IPS-20b (cell line): ENCODE data around the gene MXD4.
"Not testable (repeated sequence)": the region's sequence is repeated elsewhere in the genome, so short reads cannot be mapped to it uniquely, and the experiment has no call there.

Source experiments
- H3K27ac ChIP-seq: one replicate; pipeline ENCODE4 v1.5.1; 2013; ENCODE audit warnings: low read length
- H3K27me3 ChIP-seq: 2 replicates; pipeline ENCODE4 v1.6.1; 2013; ENCODE audit warnings: mild to moderate bottlenecking, low read length, inconsistent platforms; ENCODE audit not compliant: insufficient read depth
- H3K36me3 ChIP-seq: 2 replicates; pipeline ENCODE4 v1.6.1; 2013; ENCODE audit warnings: low read depth, mild to moderate bottlenecking, inconsistent platforms, low read length, moderate library complexity; ENCODE audit not compliant: insufficient read depth
- H3K4me1 ChIP-seq: 2 replicates; pipeline ENCODE4 v1.6.1; 2013; ENCODE audit warnings: mild to moderate bottlenecking, control low read depth, inconsistent platforms, low read length, moderate library complexity; ENCODE audit not compliant: insufficient read depth
- H3K4me3 ChIP-seq: 2 replicates; pipeline ENCODE4 v1.5.1; 2013; ENCODE audit warnings: mild to moderate bottlenecking, low read length, inconsistent platforms
- H3K9ac ChIP-seq: 2 replicates; pipeline ENCODE4 v1.6.1; 2013; ENCODE audit warnings: low read depth, mild to moderate bottlenecking, inconsistent platforms, low read length, moderate library complexity
- H3K9me3 ChIP-seq: 2 replicates; pipeline ENCODE4 v1.6.1; 2013; ENCODE audit warnings: mild to moderate bottlenecking, low read depth, low read length, inconsistent platforms; ENCODE audit not compliant: insufficient read depth

MXD4 gene

DNA sequence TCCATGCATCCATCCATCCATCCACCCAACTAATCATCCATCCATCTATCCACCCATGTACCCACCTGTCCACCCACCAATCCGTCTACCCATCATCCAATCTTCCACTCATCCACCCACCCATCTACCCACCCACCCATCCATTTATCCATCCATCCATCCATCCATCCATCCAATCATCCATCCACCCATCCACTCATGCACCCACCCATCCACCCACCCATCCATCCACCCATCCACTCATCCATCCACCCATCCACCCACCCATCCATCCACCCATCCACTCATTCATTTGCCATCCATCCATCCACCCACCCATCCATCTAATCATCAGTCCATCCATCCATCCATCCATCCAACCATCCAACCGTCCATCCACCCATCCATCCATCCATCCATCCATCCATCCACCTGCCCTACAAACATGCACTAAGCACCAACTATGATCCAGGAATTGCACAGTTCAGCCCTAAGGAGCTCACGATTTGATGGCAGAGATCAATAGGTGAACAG lies 21.3 kb upstream of the MXD4 start:
- no peak overlapping the region for H3K9ac ChIP-seq
- no peak overlapping the region for H3K27ac ChIP-seq
- no peaks in the 10 kb centered on the region for H3K9me3 ChIP-seq
- no peak overlapping the region for H3K4me3 ChIP-seq
- no peaks in the 10 kb centered on the region for H3K27me3 ChIP-seq
- H3K36me3 ChIP-seq, result no peaks in the 10 kb centered on the region
- H3K4me1 ChIP-seq, result no peaks in the 10 kb centered on the region

DNA sequence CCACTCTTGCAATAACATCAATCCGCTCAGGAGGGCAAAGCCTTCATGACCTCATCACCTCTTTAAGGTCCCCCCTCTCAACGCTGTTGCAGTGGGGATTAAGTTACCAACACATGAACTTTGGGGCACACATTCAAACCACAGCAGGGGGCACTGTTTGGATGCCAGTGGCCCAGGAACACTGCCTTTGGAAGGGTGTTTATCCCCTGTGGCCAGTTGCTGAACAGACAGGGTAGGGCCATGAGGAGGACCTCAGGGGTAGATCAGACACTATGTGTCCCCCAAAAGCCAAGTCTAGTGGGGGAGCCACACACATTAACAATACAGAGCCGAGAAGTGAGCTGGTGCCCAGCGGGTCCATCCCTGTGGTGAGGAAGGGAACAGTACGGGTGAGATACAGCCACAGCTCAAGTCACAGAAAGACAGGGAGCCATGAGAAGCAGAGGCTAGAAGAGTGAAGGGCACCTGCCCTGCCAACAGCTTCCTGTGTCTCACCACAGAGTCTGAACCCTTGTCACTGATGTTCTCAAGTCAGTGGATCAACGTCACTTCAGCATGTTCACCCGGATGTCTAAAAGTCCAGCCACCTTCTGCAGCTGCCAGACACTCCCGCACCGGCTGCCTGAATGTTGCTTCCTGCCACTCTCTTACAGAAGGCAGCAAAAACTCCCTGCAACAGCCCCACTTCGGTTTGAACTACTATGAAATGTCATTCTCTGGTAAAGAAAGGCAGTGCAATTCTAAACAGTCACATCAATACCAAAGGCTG lies 19.9 kb upstream of the MXD4 start:
- Histone ChIP-seq H3K27ac (no peak overlapping the region), H3K27me3 (no peaks in the 10 kb centered on the region), H3K9me3 (no peaks in the 10 kb centered on the region), H3K36me3 (no peaks in the 10 kb centered on the region), H3K4me1 (no peaks in the 10 kb centered on the region), H3K9ac (no peak overlapping the region), H3K4me3 (no peak overlapping the region)

DNA sequence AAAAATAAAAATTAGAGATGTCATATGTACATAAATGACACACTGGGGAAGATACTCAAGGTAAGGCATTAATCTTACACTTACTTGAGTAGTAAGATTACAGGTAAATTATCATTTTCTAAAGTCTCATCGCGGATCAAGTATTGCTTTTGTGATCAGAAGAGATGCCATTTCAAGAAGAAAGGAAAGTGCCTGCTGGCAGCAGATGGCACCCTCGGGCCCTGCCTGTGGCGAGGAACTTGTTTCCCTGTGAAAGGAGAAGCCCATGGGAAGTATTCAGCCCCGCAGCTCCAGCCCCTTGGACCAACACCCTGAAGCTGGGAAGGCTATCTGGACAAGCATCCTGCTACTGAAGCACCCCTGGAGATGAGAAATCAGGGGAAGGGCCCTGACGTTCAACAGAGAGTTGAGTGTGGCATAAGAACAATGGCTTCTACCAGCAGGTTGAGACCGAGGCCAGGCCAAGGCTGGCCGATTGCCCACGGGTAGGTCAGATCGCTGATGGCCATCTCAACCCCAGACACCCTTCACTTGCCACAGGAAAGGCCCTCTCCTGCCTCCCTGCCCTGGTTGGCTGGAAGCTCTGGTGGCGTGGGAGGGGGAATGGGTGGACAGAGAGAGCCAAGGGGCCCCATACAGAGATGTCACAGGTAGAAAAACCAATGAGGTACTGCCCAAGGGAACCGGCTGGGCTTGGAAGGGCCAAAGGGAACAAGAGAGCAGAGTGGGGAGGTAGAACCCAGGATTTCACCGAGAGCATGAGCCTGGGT lies 18.8 kb upstream of the MXD4 start:
- H3K4me3 ChIP-seq, result no peak overlapping the region
- no peaks in the 10 kb centered on the region for H3K9me3 ChIP-seq
- H3K36me3 ChIP-seq, result no peaks in the 10 kb centered on the region
- no peaks in the 10 kb centered on the region for H3K27me3 ChIP-seq
- H3K4me1 ChIP-seq, result no peaks in the 10 kb centered on the region
- no peak overlapping the region for H3K9ac ChIP-seq
- no peak overlapping the region for H3K27ac ChIP-seq

DNA sequence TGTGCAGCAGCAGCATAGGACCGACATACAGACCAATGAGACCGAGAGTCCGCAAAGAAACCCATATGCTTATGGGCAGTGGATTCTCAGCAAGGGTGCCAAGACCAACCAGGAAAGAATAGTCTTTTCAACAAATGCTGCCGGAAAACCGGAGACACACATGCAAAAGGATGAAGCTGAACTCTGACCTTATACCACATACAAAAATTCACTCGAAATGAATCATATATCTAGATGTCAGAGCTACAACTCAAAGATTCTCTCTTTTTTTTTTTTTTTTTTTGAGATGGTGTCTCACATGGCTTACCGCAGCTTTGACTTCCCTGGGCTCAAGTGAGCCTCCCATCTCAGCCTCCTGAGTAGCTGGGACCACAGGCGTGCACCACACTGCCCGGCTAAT lies 16.0 kb upstream of the MXD4 start:
- H3K4me3 ChIP-seq, result no peak overlapping the region
- H3K9ac ChIP-seq, result no peak overlapping the region
- H3K27me3 ChIP-seq, result no peaks in the 10 kb centered on the region
- H3K9me3 ChIP-seq, result no peaks in the 10 kb centered on the region
- H3K27ac ChIP-seq, result no peak overlapping the region
- H3K4me1 ChIP-seq, result no peaks in the 10 kb centered on the region
- no peaks in the 10 kb centered on the region for H3K36me3 ChIP-seq

DNA sequence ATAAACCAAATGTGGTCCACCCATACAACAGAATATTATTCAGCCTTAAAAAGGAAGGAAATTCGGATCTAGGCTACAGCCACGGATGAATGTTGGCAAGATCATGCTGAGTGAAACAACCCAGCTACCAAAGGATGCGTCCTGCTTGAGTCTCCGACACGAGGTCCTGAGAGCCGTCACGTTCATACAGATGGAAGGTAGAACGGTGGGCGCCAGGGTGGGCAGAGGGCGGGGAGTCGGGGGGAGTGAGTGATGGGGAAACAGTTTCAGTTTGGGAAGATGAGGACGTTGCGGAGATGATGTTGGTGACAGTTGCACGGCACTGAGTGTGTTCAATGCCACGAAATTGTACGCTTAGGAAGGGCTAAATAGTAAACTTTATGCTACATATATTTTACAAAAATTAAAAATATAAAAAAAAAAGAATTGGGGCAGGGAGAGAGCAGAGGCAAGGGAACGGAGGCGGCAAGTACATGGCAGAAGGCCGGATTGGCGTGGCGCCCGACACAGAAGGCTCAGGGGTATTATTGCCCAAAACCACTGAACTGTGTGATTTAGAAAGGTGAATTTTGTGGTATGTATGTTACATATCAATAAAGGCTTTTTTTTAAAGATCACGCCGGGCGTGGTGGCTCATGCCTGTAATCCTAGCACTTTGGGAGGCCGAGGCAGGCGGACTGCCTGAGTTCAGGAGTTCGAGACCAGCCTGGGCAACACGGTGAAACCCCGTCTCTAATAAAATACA lies 14.8 kb upstream of the MXD4 start:
- Histone ChIP-seq H3K4me1 (no peaks in the 10 kb centered on the region), H3K4me3 (no peak overlapping the region), H3K36me3 (no peaks in the 10 kb centered on the region), H3K9me3 (no peaks in the 10 kb centered on the region), H3K9ac (no peak overlapping the region), H3K27me3 (no peaks in the 10 kb centered on the region), H3K27ac (no peak overlapping the region)

DNA sequence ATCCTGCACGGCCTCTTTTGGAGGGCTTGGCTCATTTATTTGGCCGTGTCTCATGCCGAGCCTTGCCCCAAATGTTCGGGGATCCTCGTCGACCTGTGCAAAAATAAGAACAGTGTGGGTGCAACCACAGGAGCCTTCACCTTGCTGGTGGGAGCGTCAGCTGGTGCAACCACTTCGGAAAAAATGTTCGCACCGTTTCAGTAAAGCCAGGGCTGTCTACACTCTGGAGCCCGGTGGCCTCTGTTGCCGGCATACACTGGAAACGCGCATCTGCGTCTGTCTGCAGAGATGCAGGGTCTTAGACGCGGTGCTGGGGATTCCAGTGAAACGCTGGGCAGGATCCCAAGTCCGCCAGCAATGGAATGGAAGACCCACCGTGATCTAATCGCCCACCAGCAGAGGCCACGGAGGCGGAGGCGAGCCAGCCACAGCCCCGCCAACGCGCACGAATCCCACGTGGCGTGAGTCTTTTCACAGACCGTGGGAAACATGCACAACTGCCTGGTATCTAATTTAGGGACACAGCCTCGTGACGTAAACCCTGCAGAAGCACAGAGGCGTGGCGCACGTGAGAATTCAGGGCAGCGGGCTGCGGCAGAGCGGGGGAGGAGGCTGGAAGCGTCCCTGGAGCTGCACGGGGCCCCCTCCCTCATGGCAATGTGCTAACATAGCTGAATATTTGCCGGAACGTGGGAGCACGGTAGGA lies 13.8 kb upstream of the MXD4 start:
- no peaks in the 10 kb centered on the region for H3K9me3 ChIP-seq
- H3K27ac ChIP-seq, result no peak overlapping the region
- no peak overlapping the region for H3K9ac ChIP-seq
- H3K36me3 ChIP-seq, result no peaks in the 10 kb centered on the region
- H3K4me1 ChIP-seq, result no peaks in the 10 kb centered on the region
- no peaks in the 10 kb centered on the region for H3K27me3 ChIP-seq
- H3K4me3 ChIP-seq, result no peak overlapping the region

DNA sequence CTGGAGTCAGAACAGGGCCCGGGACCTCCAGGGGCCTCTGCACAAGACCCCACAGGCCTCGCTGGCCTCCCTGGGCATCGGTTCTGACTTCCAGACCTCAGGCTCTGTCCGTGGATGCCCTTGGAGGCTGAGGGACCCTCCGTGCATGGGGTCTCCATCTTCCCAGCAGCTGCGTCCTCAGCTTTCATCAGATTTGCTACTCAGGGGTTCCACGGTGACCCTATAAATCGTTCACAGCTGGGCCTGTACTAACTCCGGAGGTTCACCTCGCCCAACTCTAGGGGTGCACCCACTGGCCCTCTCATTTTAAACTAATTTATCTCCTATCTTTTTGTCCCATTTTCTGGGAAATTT lies 13.1 kb upstream of the MXD4 start:
- H3K36me3 ChIP-seq, H3K4me3 ChIP-seq, H3K4me1 ChIP-seq, H3K9me3 ChIP-seq, H3K9ac ChIP-seq, H3K27ac ChIP-seq, H3K27me3 ChIP-seq: not testable (repeated sequence)

DNA sequence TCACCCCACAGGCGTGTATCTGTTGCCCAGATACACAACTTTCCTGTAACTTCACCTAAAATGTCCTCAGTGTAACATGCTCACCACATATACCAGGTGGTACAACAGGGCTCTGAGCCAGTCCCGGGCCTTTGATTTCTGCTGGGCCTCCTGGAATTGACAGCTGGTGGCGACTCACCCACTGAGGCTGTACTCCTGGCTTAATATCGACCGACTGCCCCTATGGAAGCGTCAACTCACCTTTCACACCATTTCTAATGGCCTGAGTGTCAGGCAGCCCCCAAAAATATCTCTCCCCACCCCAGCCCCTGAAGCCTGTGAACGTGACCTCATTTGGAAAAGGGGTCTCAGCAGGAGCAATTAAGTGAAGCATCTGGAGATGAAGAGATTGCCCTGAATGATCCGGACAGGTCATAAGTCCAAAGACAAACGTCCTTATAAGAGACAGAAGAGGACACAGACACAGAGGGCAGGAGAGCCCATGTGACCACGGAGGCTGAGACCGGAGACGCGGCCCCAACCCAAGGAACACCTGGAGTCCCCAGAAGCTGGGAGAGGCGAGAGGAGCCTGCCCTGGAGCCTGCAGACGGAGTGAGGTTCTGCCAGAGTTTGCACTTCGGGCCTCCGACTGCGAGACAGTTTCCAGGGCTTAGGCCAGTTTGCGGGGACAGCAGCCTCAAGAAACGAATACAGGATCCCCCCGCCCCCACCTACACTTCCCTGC lies 12.6 kb upstream of the MXD4 start:
- H3K36me3 ChIP-seq, result no peaks in the 10 kb centered on the region
- no peaks in the 10 kb centered on the region for H3K9me3 ChIP-seq
- H3K4me3 ChIP-seq, result no peak overlapping the region
- H3K9ac ChIP-seq, result no peak overlapping the region
- no peak overlapping the region for H3K27ac ChIP-seq
- no peaks in the 10 kb centered on the region for H3K27me3 ChIP-seq
- H3K4me1 ChIP-seq, result no peaks in the 10 kb centered on the region; the same call in 1 of the 2 replicates

DNA sequence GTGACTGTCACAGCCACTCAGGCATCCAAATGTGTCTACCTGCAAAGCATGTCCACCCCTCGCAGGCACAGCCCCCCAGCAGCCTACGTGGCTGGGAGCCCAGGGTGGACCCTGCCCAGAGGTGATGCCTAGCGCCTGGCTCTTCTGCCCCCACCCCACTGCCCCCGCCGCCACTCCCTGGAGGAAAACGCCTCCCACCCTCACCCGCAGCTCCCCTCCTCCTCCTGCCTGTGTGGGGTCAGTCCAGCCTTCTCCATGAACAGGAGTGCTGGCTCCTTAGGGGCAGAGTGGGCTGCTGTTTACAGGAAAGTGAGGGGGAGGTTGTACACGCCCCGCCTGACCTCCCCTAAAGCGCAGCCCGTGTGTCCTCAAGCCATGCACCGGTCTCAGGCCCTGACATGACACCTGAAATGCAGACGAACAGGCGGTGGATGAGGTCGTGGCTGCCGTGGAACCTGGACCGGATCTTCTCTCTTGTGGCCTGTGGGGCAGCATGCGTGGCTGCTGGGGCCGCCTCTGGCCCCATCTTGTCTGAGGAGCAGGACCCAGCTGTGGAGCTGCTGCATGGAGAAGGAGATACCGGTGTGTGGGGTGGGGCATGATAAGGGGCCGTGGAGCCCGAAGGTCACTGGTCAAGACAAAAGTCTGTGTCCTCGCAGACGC lies 11.9 kb upstream of the MXD4 start:
- no peak overlapping the region for H3K27ac ChIP-seq
- H3K4me1 ChIP-seq, result peaks cover 4% of the 10 kb centered on the region; the same call in 1 of the 2 replicates
- H3K9me3 ChIP-seq, result no peaks in the 10 kb centered on the region
- no peak overlapping the region for H3K9ac ChIP-seq
- no peaks in the 10 kb centered on the region for H3K36me3 ChIP-seq
- no peaks in the 10 kb centered on the region for H3K27me3 ChIP-seq
- H3K4me3 ChIP-seq, result no peak overlapping the region

DNA sequence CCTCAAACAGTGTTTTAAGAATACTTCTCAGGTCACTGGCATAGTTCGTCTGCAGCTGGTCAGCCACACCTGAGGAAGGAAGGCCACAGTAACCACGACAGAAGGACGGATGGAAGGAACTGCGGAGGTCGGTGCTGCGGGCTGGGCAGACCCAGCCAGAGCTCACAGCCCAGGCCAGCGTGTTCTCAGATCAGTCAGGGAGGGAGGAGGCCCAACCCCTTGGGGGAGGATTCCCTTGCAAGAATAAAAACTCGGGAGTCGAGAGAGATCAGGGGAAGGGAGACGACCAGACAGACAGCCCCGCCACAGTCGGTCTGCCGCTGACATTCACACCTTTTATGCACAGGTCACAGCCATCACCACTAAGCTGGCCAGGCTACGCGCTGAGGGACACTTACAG lies 11.3 kb upstream of the MXD4 start:
- H3K9me3 ChIP-seq, result no peaks in the 10 kb centered on the region
- no peak overlapping the region for H3K27ac ChIP-seq
- H3K36me3 ChIP-seq, result no peaks in the 10 kb centered on the region
- H3K27me3 ChIP-seq, result no peaks in the 10 kb centered on the region
- H3K4me1 ChIP-seq, result peaks cover 4% of the 10 kb centered on the region; the same call in 1 of the 2 replicates
- no peak overlapping the region for H3K4me3 ChIP-seq
- no peak overlapping the region for H3K9ac ChIP-seq
